WTC11 (cell line): ENCODE results near the gene NUP35. TPM values are rescaled to one million over a fixed set of nuclear protein-coding genes. Genes with fewer than 3 reads are reported as not detected.

Experiments used
- ATAC-seq: fragments of 200-7000 bp; cut with Tn5 transposase; 2 replicates; pipeline ENCODE4 v1.10.0; 2021; ENCODE audit warnings: mild to moderate bottlenecking, moderate library complexity
- CTCF ChIA-PET: fragments of 300-600 bp; sonication (Branson Sonifier 250); formaldehyde crosslinking; loops from one replicate; lab custom pipeline; 2021; ENCODE audit warnings: antibody characterized with exemption; lab: Charles Lee
- POLR2A ChIA-PET: fragments of 350-600 bp; sonication (Branson Sonifier 250); formaldehyde crosslinking; loops from one replicate; lab custom pipeline; 2021; ENCODE audit warnings: antibody characterized with exemption; lab: Charles Lee
- DNase-seq: peaks from one replicate; pipeline ENCODE4 v3.0.0; 2021; ENCODE audit warnings: low spot score
- H3K27ac Mint-ChIP-seq: 2 replicates; pipeline ENCODE4 v1.8.0; 2021; ENCODE audit warnings: mixed read lengths
- H3K27me3 Mint-ChIP-seq: 2 replicates; pipeline ENCODE4 v1.8.0; 2021; ENCODE audit warnings: low read depth, mild to moderate bottlenecking, moderate library complexity, mixed read lengths
- H3K36me3 Mint-ChIP-seq: 2 replicates; pipeline ENCODE4 v1.8.0; 2021; ENCODE audit warnings: mixed read lengths
- H3K4me1 Mint-ChIP-seq: 2 replicates; pipeline ENCODE4 v1.8.0; 2022; ENCODE audit warnings: mixed read lengths
- H3K4me3 Mint-ChIP-seq: 2 replicates; pipeline ENCODE4 v1.8.0; 2021; ENCODE audit warnings: mild to moderate bottlenecking, moderate library complexity, mixed read lengths
- H3K9me3 Mint-ChIP-seq: 2 replicates; pipeline ENCODE4 v1.8.0; 2021; ENCODE audit warnings: mixed read lengths
- ATF6 ChIP-seq: sonication (generic); formaldehyde crosslinking; IDR thresholded peaks from 2 replicates; pipeline ENCODE4 v1.8.1; 2023; ENCODE audit warnings: mild to moderate bottlenecking, missing genetic modification reagents
- CREB1 ChIP-seq: sonication (generic); formaldehyde crosslinking; IDR thresholded peaks from 2 replicates; pipeline ENCODE4 v1.8.0; 2023; ENCODE audit warnings: mild to moderate bottlenecking, missing genetic modification reagents
- ETV6 ChIP-seq: sonication (generic); formaldehyde crosslinking; IDR thresholded peaks from 2 replicates; pipeline ENCODE4 v1.8.1; 2022; ENCODE audit warnings: mild to moderate bottlenecking, missing genetic modification reagents
- GRHL2 ChIP-seq: fragments of 250-450 bp; sonication (Bioruptor Pico); IDR thresholded peaks from 2 replicates; pipeline ENCODE4 v1.8.0; 2022; ENCODE audit warnings: mild to moderate bottlenecking, moderate library complexity; ENCODE audit not compliant: insufficient replicate concordance, severe bottlenecking
- IRF1 ChIP-seq: sonication (generic); formaldehyde crosslinking; IDR thresholded peaks from 2 replicates; pipeline ENCODE4 v1.8.0; 2023; ENCODE audit warnings: missing genetic modification reagents
- JUN ChIP-seq: sonication (generic); formaldehyde crosslinking; IDR thresholded peaks from 2 replicates; pipeline ENCODE4 v1.8.0; 2023; ENCODE audit warnings: mild to moderate bottlenecking, missing genetic modification reagents
- KAT7 ChIP-seq: sonication (generic); formaldehyde crosslinking; IDR thresholded peaks from 2 replicates; pipeline ENCODE4 v1.8.1; 2023; ENCODE audit warnings: missing genetic modification reagents, mild to moderate bottlenecking, borderline replicate concordance
- NFYB ChIP-seq: sonication (generic); formaldehyde crosslinking; conservative IDR thresholded peaks from 2 replicates; pipeline ENCODE4 v1.8.0; 2022; ENCODE audit warnings: low read depth, missing genetic modification reagents
- ZNF232 ChIP-seq: sonication (generic); formaldehyde crosslinking; IDR thresholded peaks from 2 replicates; pipeline ENCODE4 v1.8.0; 2022; ENCODE audit warnings: mild to moderate bottlenecking, missing genetic modification reagents
- ZNF396 ChIP-seq: fragments of 250-450 bp; sonication (Bioruptor Pico); IDR thresholded peaks from 2 replicates; pipeline ENCODE4 v1.8.0; 2021; ENCODE audit warnings: mild to moderate bottlenecking, moderate library complexity, borderline replicate concordance
- ZNF671 ChIP-seq: fragments of 250-450 bp; sonication (Bioruptor Pico); IDR thresholded peaks from 2 replicates; pipeline ENCODE4 v1.8.0; 2021; ENCODE audit warnings: mild to moderate bottlenecking
- total RNA-seq: library from RNA; stranded (reverse); gene quantifications from 3 replicates; pipeline ENCODE4 v1.2.3, GENCODE V29; 2021
- TF ChIP-seq, protein P1 (sequence below): sonication (generic); formaldehyde crosslinking; IDR thresholded peaks from 2 replicates; pipeline ENCODE4 v1.8.1; 2023; ENCODE audit warnings: mild to moderate bottlenecking, missing genetic modification reagents
- TF ChIP-seq, protein P2 (sequence below): sonication (generic); formaldehyde crosslinking; IDR thresholded peaks from 2 replicates; pipeline ENCODE4 v1.8.0; 2022; ENCODE audit warnings: missing genetic modification reagents
- TF ChIP-seq, protein P3 (sequence below): fragments of 250-450 bp; sonication (Bioruptor Pico); IDR thresholded peaks from 2 replicates; pipeline ENCODE4 v1.9.0; 2021; ENCODE audit warnings: mild to moderate bottlenecking
- TF ChIP-seq, protein P4 (sequence below): sonication (generic); formaldehyde crosslinking; IDR thresholded peaks from 2 replicates; pipeline ENCODE4 v1.8.1; 2022; ENCODE audit warnings: mild to moderate bottlenecking, missing genetic modification reagents, moderate library complexity, borderline replicate concordance
- TF ChIP-seq, protein P5 (sequence below): sonication (generic); formaldehyde crosslinking; IDR thresholded peaks from 2 replicates; pipeline ENCODE4 v1.8.1; 2023; ENCODE audit warnings: mild to moderate bottlenecking, missing genetic modification reagents, moderate library complexity
- TF ChIP-seq, protein P6 (sequence below): fragments of 250-450 bp; sonication (Bioruptor Pico); IDR thresholded peaks from 2 replicates; pipeline ENCODE4 v2.1.2; 2022; ENCODE audit warnings: mild to moderate bottlenecking, moderate library complexity

NUP35 gene
- total RNA-seq, 1 experiment from 2014 or later = 39.5 TPM

DNA sequence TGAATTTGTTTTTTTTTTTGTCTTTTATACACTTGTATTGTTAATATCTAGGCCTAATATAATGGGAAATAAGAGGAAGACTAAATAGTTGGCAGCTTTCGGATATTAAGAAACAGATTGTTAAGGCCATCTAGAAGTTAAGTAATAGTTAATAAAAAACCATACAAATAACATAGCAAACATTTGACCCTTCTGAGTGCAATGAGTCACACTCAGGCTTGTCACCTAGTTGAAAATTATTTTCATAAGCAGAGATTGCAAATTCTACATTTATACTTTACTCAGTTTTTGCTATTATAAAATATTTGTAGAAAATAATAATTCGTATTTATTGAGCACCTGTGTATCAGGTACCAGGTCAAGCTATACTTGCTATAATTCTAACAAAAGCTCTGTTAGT, 2.4 kb downstream of the NUP35 start:
- POLR2A ChIA-PET = no interaction called here
- peaks cover 28% of the 10 kb centered on the region for H3K4me1 Mint-ChIP-seq
- no peak overlapping the region for H3K27ac Mint-ChIP-seq
- H3K27me3 Mint-ChIP-seq = no peaks in the 10 kb centered on the region
- CTCF ChIA-PET = interaction anchor here (1.1 to 2.4 kb wide), 2 partner anchors 46 to 56 kb away, joined by 3 to 9 read pairs; no protein-coding TSS in a partner anchor
- no peak for DNase-seq
- peaks cover 30% of the 10 kb centered on the region for H3K36me3 Mint-ChIP-seq
- TF ChIP-seq, protein P1, sequence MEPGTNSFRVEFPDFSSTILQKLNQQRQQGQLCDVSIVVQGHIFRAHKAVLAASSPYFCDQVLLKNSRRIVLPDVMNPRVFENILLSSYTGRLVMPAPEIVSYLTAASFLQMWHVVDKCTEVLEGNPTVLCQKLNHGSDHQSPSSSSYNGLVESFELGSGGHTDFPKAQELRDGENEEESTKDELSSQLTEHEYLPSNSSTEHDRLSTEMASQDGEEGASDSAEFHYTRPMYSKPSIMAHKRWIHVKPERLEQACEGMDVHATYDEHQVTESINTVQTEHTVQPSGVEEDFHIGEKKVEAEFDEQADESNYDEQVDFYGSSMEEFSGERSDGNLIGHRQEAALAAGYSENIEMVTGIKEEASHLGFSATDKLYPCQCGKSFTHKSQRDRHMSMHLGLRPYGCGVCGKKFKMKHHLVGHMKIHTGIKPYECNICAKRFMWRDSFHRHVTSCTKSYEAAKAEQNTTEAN = no peak
- TF ChIP-seq IRF1 (CRISPR knock-in tag) (no peak), GRHL2 (CRISPR knock-in tag) (no peak), ETV6 (no peak), KAT7 (CRISPR knock-in tag) (no peak)
- TF ChIP-seq, protein P2, sequence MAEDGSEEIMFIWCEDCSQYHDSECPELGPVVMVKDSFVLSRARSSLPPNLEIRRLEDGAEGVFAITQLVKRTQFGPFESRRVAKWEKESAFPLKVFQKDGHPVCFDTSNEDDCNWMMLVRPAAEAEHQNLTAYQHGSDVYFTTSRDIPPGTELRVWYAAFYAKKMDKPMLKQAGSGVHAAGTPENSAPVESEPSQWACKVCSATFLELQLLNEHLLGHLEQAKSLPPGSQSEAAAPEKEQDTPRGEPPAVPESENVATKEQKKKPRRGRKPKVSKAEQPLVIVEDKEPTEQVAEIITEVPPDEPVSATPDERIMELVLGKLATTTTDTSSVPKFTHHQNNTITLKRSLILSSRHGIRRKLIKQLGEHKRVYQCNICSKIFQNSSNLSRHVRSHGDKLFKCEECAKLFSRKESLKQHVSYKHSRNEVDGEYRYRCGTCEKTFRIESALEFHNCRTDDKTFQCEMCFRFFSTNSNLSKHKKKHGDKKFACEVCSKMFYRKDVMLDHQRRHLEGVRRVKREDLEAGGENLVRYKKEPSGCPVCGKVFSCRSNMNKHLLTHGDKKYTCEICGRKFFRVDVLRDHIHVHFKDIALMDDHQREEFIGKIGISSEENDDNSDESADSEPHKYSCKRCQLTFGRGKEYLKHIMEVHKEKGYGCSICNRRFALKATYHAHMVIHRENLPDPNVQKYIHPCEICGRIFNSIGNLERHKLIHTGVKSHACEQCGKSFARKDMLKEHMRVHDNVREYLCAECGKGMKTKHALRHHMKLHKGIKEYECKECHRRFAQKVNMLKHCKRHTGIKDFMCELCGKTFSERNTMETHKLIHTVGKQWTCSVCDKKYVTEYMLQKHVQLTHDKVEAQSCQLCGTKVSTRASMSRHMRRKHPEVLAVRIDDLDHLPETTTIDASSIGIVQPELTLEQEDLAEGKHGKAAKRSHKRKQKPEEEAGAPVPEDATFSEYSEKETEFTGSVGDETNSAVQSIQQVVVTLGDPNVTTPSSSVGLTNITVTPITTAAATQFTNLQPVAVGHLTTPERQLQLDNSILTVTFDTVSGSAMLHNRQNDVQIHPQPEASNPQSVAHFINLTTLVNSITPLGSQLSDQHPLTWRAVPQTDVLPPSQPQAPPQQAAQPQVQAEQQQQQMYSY (CRISPR knock-in tag) = no peak
- TF ChIP-seq, all 79 proteins: peak for 0
- ATAC-seq = no peak
- H3K9me3 Mint-ChIP-seq = no peaks in the 10 kb centered on the region
- H3K4me3 Mint-ChIP-seq = peak overlapping the region; percentile 96

GRCh38 chr2:183134016-183134415, 9.8 kb downstream of the NUP35 start:
- no peaks in the 10 kb centered on the region for H3K27me3 Mint-ChIP-seq
- ChIA-PET POLR2A (no interaction called here), CTCF (no interaction called here)
- no peak overlapping the region for H3K27ac Mint-ChIP-seq
- H3K4me3 Mint-ChIP-seq = no peak overlapping the region
- no peak for DNase-seq
- H3K9me3 Mint-ChIP-seq = no peaks in the 10 kb centered on the region
- no peaks in the 10 kb centered on the region for H3K4me1 Mint-ChIP-seq
- H3K36me3 Mint-ChIP-seq = peaks cover 54% of the 10 kb centered on the region
- TF ChIP-seq, protein P3, sequence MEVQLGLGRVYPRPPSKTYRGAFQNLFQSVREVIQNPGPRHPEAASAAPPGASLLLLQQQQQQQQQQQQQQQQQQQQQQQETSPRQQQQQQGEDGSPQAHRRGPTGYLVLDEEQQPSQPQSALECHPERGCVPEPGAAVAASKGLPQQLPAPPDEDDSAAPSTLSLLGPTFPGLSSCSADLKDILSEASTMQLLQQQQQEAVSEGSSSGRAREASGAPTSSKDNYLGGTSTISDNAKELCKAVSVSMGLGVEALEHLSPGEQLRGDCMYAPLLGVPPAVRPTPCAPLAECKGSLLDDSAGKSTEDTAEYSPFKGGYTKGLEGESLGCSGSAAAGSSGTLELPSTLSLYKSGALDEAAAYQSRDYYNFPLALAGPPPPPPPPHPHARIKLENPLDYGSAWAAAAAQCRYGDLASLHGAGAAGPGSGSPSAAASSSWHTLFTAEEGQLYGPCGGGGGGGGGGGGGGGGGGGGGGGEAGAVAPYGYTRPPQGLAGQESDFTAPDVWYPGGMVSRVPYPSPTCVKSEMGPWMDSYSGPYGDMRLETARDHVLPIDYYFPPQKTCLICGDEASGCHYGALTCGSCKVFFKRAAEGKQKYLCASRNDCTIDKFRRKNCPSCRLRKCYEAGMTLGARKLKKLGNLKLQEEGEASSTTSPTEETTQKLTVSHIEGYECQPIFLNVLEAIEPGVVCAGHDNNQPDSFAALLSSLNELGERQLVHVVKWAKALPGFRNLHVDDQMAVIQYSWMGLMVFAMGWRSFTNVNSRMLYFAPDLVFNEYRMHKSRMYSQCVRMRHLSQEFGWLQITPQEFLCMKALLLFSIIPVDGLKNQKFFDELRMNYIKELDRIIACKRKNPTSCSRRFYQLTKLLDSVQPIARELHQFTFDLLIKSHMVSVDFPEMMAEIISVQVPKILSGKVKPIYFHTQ (CRISPR knock-in tag) = no peak
- TF ChIP-seq, protein P4, sequence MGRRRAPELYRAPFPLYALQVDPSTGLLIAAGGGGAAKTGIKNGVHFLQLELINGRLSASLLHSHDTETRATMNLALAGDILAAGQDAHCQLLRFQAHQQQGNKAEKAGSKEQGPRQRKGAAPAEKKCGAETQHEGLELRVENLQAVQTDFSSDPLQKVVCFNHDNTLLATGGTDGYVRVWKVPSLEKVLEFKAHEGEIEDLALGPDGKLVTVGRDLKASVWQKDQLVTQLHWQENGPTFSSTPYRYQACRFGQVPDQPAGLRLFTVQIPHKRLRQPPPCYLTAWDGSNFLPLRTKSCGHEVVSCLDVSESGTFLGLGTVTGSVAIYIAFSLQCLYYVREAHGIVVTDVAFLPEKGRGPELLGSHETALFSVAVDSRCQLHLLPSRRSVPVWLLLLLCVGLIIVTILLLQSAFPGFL (CRISPR knock-in tag) = no peak
- TF ChIP-seq GRHL2 (CRISPR knock-in tag) (no peak), ATF6 (CRISPR knock-in tag) (no peak), ZNF671 (CRISPR knock-in tag) (no peak), ZNF232 (CRISPR knock-in tag) (no peak), IRF1 (CRISPR knock-in tag) (no peak), NFYB (CRISPR knock-in tag) (no peak), CREB1 (CRISPR knock-in tag) (no peak), ZNF396 (no peak), JUN (CRISPR knock-in tag) (no peak)
- TF ChIP-seq, protein P5, sequence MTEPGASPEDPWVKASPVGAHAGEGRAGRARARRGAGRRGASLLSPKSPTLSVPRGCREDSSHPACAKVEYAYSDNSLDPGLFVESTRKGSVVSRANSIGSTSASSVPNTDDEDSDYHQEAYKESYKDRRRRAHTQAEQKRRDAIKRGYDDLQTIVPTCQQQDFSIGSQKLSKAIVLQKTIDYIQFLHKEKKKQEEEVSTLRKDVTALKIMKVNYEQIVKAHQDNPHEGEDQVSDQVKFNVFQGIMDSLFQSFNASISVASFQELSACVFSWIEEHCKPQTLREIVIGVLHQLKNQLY (CRISPR knock-in tag) = no peak
- TF ChIP-seq, protein P6, sequence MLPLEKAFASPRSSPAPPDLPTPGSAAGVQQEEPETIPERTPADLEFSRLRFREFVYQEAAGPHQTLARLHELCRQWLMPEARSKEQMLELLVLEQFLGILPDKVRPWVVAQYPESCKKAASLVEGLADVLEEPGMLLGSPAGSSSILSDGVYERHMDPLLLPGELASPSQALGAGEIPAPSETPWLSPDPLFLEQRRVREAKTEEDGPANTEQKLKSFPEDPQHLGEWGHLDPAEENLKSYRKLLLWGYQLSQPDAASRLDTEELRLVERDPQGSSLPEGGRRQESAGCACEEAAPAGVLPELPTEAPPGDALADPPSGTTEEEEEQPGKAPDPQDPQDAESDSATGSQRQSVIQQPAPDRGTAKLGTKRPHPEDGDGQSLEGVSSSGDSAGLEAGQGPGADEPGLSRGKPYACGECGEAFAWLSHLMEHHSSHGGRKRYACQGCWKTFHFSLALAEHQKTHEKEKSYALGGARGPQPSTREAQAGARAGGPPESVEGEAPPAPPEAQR (CRISPR knock-in tag) = no peak
- TF ChIP-seq, all 79 proteins: peak for 0
- no peak for ATAC-seq
